PFSK-1 (cell line): Measurements from ENCODE around the gene SREBF1.

Experiments
- FOXP2 ChIP-seq: optimal IDR thresholded peaks from 2 replicates; pipeline ENCODE3; 2011; ENCODE audit warnings: borderline replicate concordance, control low read depth, inconsistent platforms; ENCODE audit not compliant: insufficient read depth; ENCODE audit errors: extremely low read length, extremely low read depth
- POLR2AphosphoS5 ChIP-seq: IDR thresholded peaks from 2 replicates; pipeline ENCODE4 v1.6.1; 2012; ENCODE audit warnings: low read depth, mild to moderate bottlenecking, control low read depth, low read length, moderate library complexity
- REST ChIP-seq, 2 experiments: IDR thresholded peaks; 2 replicates each; pipeline versions ENCODE4 v1.6.1 to v1.8.0; 2011 to 2012; ENCODE audit warnings: low read depth in 2 of 2, low read length in 2 of 2, control low read depth in 1 of 2, inconsistent platforms in 1 of 2, mild to moderate bottlenecking in 1 of 2, moderate library complexity in 1 of 2; ENCODE audit not compliant: insufficient read depth in 1 of 2
- SIN3A ChIP-seq: IDR thresholded peaks from 2 replicates; pipeline ENCODE4 v1.6.1; 2012; ENCODE audit warnings: mild to moderate bottlenecking, low read length, moderate library complexity, borderline replicate concordance; ENCODE audit not compliant: insufficient read depth
- TAF1 ChIP-seq: IDR thresholded peaks from 2 replicates; pipeline ENCODE4 v1.6.1; 2012; ENCODE audit warnings: low read length, control low read depth, borderline replicate concordance; ENCODE audit not compliant: insufficient read depth

SREBF1 gene

GRCh38 chr17:17868641-17869522 is 32.1 kb upstream of the SREBF1 start:
- TF ChIP-seq SIN3A: no peak
- no peak for TF ChIP-seq FOXP2
- TF ChIP-seq POLR2AphosphoS5: no peak
- no peak for TF ChIP-seq TAF1
- no peak for TF ChIP-seq REST (IDR thresholded peaks at IDR 0.05; ENCODE audit: insufficient read depth in 1 of 2, low read depth in 2 of 2, low read length in 2 of 2)

GRCh38 chr17:17866897-17867296 is 30.1 kb upstream of the SREBF1 start:
- TF ChIP-seq REST (IDR thresholded peaks at IDR 0.05; ENCODE audit: insufficient read depth in 1 of 2, low read depth in 2 of 2, low read length in 2 of 2) (no peak), POLR2AphosphoS5 (no peak), SIN3A (no peak), TAF1 (no peak), FOXP2 (no peak)

- TF ChIP-seq FOXP2 (no peak), POLR2AphosphoS5 (no peak), TAF1 (no peak), REST (IDR thresholded peaks at IDR 0.05; ENCODE audit: insufficient read depth in 1 of 2, low read depth in 2 of 2, low read length in 2 of 2) (no peak), SIN3A (no peak)
Observed at GRCh38 chr17:17866425-17866824, 29.6 kb upstream of the SREBF1 start.

GRCh38 chr17:17865035-17865434 is 28.2 kb upstream of the SREBF1 start:
- no peak for TF ChIP-seq FOXP2
- TF ChIP-seq SIN3A: no peak
- TF ChIP-seq REST (IDR thresholded peaks at IDR 0.05; ENCODE audit: insufficient read depth in 1 of 2, low read depth in 2 of 2, low read length in 2 of 2): no peak
- TF ChIP-seq TAF1: no peak
- no peak for TF ChIP-seq POLR2AphosphoS5
